HG02884 (cell line): ENCODE measurements around the gene HNRNPM.

Experiments
- ATAC-seq: cut with Tn5 transposase; IDR thresholded peaks from one replicate; pipeline ENCODE4 v1.9.1; 2021; ENCODE audit warnings: mild to moderate bottlenecking, moderate library complexity; ENCODE audit not compliant: unreplicated experiment

Gene HNRNPM

GRCh38 chr19:8484331-8484894, 39.6 kb downstream of the HNRNPM start:
- ATAC-seq, result no peak

DNA sequence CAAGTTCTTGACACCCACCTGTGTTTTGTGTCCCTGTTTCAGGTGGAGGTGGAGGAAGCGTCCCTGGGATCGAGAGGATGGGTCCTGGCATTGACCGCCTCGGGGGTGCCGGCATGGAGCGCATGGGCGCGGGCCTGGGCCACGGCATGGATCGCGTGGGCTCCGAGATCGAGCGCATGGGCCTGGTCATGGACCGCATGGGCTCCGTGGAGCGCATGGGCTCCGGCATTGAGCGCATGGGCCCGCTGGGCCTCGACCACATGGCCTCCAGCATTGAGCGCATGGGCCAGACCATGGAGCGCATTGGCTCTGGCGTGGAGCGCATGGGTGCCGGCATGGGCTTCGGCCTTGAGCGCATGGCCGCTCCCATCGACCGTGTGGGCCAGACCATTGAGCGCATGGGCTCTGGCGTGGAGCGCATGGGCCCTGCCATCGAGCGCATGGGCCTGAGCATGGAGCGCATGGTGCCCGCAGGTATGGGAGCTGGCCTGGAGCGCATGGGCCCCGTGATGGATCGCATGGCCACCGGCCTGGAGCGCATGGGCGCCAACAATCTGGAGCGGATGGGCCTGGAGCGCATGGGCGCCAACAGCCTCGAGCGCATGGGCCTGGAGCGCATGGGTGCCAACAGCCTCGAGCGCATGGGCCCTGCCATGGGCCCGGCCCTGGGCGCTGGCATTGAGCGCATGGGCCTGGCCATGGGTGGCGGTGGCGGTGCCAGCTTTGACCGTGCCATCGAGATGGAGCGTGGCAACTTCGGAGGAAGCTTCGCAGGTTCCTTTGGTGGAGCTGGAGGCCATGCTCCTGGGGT, 41.0 kb downstream of the HNRNPM start:
- no peak for ATAC-seq

DNA sequence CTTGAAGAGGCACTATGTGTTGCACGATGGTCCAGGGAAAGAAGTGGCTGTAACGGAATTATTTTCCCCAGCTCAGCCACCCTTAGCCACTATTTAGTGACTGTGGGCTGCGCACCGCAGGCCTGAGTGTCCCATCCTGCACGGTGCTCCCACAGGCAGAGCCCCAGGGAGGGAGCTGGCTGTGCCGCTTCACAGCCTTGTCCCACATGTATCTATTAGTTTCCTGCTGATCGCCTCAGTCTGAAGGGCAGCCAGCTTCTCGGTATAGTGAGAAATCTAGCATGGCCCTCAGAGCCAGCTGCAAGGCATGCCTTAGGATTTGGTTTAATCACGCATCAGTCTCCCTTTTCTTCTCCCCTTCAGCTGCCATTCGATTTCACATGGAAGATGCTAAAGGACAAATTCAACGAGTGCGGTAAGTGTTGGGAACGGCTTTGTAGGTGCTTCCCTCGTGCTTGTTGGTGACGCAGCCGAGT, 41.9 kb downstream of the HNRNPM start:
- ATAC-seq, result no peak

DNA sequence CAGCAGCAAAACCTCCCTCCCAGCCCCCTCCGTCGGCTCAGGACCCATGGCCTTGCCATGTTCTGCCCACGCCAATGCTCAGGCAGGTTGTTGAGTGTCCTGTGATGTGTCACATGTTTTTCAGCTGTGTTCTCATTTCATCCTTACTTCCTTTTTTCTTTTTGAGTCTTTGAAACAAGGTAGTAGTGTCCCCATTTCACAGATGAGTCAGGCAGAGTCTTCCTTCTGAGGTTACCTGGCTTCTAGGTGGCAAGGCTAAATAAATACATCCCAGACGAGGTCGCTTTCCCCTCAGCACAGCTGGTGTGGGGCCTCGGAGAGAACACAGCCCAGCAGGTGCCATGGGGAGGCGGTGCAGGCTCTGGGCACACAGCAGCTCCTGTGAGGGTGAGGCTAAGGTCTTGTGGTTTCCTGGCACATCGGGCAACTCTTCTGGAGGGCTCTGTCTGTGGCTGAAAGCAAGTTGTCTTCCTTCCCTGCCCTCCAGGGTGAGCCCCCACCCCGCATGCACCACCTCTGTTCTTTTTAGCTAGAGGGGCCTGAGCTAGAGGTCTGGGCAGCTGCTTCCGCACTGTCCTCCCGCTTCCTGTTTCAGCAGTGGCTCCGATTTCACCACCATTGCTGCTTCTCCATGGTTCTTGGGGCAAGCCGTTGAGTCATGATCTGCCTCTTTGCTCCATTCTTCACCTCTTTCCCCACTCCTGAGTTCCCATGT, 42.5 kb downstream of the HNRNPM start:
- ATAC-seq, result no peak

GRCh38 chr19:8488365-8488764, 43.6 kb downstream of the HNRNPM start:
- ATAC-seq, result no peak

GRCh38 chr19:8489561-8490394, 45.0 kb downstream of the HNRNPM start:
- ATAC-seq, result no peak

GRCh38 chr19:8490395-8490760, 45.6 kb downstream of the HNRNPM start:
- no peak for ATAC-seq

DNA sequence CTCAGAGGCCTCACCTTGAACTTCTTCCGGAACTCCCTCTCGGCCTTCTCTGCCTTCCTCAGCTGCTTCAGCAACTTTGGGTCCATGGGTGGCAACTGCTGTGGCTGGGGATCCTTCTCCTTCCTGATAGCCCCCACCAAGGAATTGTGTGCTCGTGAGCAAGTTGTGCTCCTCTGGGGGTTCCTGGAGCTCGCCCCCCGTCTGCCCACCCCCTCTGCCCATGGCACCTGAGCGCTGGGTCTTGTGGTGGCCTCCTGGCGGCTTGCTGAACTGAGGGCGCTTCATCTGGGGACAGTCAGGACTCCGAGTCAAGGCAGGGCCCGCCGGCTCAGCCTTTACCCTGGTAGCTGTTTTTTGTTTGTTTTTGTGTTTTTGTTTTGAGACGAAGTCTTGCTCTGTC, 46.1 kb downstream of the HNRNPM start:
- no peak for ATAC-seq

DNA sequence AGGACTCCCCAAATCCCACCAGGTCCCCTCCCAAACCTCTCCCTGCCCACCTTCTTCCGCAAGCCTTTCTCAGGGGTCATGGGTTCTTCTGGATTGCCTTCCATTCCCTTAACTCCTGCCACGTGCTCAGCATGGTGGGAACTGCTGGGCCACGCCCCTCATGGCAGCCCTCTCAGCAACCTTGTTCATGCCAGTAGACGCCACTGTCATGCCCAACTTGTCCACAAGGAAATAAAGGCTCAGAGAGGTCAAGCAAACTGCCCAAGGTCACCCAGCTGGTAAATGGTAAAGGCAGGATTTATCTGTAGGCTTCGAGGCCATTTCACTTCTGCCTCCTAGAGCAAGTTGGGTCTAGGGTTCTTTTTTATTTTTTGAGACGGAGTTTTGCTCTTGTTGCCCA, 46.8 kb downstream of the HNRNPM start:
- ATAC-seq, result no peak

GRCh38 chr19:8494158-8494557, 49.4 kb downstream of the HNRNPM start:
- ATAC-seq, result no peak

- ATAC-seq, result no peak
Observed at GRCh38 chr19:8498295-8498694, 53.5 kb downstream of the HNRNPM start.

DNA sequence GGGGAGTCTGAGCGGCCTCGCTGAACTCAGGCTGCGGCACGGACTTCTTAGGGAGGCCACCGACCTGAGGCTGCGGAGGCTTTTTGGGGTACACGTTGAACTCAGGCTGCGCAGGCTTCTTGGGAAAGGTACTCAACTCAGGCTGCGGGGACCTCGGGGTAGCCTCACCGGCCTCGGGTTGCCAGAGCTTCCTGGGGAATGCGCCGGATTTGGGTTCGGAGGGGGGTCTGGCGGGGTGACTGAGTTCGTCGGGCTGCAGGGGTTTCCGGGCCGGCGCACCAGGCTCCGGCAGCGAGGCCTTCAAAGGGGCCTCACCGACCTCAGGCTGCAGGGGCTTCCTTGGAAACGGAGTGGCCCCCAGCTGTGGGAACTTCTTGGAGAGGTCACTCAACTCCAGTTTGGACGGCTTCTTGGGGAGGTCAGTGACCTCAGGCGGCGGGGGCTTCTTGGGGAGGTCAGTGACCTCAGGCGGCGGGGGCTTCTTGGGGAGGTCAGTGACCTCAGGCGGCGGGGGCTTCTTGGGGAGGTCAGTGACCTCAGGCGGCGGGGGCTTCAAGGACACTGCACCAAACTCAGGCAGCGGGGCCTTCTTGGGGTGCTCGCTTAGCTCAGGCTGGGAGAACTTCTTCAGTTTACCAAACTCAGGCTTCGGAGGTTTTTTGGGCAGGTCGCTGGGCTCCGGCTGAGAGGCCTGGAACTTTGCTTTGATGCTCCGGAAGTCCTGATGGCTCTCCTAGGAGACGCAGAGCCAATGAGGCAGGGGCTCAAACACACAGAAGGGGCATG, 54.5 kb downstream of the HNRNPM start:
- no peak for ATAC-seq

GRCh38 chr19:8500158-8500557, 55.4 kb downstream of the HNRNPM start:
- ATAC-seq, result no peak

DNA sequence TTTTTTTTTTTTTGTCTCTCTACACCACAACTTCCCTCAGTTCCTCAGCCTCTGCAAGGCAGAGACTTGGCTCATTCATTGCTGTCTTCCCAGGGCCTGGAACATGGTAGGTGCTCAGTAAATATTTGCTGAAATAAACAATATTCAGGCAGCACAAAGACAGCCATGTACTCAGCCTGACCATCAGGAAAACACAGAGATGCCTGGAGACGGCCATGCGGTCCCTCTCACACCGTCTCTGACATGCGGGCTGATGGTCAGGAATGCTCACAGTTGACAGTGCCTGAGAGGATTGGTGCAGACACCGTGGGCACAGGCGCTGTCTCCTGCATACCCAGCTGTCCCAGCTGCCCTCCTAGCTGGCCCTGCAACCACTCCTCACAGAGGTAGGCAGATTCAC, 56.7 kb downstream of the HNRNPM start:
- no peak for ATAC-seq

DNA sequence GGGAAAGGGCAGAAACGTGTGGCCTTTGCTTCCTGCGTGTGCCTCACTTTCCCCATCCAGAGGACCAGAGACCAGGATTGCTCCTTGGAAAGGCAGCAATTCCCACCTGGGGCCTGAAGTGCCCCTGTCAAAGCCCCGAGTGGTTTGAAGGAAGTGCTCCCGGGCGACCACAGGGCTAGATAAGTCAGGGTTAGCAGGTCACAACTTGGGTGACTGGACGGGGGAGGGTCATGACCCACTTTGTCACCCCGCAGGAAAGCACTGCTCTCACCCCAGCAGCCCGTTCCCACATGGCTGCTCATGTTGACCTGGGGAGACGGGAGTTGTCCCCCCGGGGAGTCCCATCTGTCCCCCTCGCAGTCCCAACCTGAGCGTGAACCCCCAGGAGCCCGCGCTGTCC, 57.2 kb downstream of the HNRNPM start:
- ATAC-seq, result no peak

DNA sequence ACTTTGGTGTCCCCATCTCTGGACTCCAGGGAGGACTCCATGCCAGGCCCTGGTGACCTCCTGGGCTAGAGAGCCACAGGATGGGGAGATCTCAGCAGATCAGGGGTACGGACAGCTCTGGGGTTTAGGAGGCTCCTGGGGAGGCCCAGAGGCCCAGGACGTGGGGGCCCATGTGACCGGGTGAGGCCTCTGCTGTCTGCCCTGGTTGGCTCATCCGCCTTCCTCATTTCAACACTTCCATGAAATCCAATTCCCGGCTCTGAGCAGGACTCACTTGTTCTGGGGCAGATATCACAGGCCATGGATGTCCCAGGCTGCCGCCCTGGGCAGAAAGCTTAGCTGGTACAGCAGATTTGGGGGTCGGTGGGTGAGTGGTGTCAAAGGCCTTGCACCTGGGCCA, 58.7 kb downstream of the HNRNPM start:
- ATAC-seq, result no peak

DNA sequence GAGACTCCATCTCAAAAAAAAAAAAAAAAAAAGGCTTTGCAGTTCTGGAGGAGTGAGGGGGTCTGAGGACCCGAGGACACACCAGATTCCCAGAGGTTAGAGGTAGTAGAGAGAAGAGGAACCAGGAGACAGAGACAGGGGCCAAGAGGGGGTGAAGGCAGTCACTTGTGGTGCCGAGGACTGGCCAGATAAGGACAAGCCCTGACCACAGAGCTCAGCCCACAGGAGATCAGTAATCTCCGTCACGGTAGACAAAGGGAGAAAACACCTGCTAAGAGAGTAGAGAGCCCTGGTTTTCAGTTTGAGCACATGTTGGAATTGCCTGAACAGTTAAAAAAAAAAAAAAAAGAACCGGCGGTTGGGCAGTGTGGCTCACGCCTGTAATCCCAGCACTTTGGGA, 59.4 kb downstream of the HNRNPM start:
- ATAC-seq, result no peak

DNA sequence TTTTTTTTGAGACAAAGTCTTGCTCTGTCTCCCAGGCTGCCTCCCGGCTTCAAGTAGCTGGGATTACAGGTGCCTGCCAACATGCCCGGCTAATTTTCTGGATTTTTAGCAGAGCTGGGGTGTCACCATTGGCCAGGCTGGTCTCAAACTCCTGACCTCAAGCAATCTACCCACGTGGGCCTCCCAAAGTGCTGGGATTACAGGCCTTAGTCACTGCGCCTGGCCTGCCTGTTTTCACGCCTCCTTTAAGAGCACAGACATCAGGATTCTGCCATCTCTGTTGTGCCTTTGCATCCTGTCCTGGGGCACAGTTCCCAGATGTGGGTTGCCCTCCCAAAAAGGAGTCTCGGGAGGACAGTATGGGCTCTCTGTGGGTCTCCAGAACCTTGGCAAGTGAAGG, 60.1 kb downstream of the HNRNPM start:
- no peak for ATAC-seq

- ATAC-seq, result no peak
Observed at GRCh38 chr19:8505680-8506401, 61.1 kb downstream of the HNRNPM start.
